Left forelimb (tissue), 1 donor: ENCODE measurements around the gene IRF2BP2.
A peak's percentile ranks its signal among the peaks of the same experiment; 100 is the strongest.
"Not testable (repeated sequence)": the region's sequence is repeated elsewhere in the genome, so short reads cannot be mapped to it uniquely, and the experiment has no call there.

ENCODE experiments used
- DNase-seq: peaks from one replicate; pipeline ENCODE4 v3.0.0-alpha.2; 2018; ENCODE audit warnings: low spot score

IRF2BP2 gene

DNA sequence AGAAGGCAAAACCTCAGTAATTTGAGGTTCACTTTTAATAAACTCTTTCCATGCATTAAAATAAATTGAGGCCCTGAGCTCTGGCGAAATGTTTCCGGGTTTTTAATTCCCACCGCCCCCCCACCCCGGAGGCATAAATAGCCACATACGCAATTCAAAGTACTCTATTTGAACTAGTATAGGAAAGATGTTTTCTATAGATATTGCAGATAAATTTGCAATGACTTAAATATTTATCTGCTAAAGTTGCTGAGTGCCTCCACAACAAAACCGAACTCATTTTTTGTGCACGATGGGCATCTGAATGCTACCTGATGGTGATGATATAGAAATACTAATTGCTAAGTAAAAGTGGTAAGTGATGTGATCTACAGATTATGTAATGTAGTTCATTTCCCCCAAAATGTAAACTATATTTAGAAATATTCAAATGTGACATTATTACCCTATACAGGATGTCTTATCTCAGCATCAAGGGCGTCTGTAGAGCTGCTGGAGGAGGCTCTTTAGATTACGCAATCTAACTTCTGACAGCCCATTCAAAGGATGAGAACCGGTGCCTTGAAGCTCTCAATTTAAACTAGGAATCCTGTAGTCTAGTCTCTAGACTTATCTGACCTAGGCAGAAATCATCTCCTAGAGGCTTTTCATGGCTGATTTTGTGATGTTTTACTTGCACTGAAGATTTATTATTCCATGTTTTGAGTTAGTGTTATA is 8.5 kb downstream of the IRF2BP2 start:
- no peak for DNase-seq

DNA sequence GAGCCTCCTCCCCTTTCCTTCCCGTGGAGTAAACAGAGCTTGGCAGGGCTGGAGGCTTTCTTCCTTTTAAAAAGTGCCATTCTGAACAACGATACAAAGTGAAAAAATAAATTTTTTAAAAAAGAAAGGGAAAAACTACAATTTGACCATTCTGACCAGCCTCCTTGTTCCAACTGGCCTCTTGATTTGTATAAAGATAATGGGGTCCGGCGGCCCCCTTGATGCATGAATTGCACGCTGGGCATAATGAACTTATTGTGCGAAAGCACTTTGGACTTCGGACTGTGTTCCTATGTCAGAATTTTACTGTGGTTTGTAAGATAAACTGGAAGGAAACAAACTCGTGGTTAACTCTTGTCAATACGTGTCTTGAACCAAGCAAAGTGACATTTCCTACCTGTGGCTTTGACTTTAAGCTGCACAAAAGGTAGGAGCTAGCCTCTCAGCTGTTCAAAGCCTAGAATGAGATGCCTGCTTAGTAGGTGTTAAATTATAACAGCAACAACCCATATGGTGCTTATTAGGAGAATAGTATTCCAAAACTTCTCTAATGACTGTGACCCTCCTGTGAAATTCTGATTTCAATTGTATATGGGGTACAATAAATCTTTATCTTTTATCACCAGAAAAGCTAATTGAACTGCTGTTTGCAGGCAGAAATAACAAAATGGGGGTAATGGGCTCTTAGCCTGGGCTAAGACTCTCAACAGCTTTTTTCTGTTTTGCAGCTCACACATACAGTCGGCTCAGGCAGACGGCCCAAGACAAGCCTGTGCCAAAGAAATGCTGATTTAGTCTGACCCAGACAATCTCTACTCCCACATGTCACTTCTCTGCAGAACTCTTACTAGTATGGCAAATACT is 9.3 kb downstream of the IRF2BP2 start:
- no peak for DNase-seq

DNA sequence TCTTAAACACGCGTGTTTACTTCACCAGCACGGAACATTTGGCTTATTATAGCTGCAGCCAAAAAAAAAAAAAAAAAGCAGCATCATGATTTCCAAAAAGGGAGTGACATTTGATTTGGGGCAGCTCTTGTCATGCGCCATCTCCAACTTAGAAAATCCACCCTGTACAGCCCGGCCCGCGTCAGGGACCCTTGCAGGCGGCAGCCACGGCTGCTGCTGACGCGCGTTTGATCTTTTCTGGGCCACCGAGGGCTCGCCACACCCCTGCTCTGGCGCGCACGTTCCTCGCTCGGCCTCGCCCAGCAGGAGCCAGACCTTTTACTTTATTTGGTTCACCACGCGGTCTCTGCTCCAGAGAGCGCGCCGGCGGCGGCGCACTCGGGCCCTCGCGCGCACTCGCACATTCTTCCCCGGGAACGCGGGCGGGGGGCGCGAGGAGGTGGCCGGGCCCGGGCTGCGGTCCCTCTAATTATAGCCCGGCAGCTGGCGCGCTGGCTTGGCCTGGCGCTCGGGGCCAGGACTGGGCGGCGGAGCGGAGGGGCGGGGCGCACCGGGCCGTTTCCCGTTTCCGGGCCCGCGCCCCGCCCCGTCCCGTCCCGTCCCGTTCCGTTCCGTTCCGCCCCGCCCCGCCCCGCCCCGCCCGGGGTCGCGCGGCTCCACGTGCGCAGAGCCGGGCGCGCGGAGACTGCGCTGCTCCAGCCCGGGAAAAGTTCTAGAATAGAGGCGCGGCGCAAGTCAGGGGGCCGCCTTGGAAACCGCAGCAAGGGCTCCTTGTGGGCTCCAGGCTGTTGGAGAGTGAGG is 10.2 kb downstream of the IRF2BP2 start:
- peak; percentile 90 for DNase-seq

DNA sequence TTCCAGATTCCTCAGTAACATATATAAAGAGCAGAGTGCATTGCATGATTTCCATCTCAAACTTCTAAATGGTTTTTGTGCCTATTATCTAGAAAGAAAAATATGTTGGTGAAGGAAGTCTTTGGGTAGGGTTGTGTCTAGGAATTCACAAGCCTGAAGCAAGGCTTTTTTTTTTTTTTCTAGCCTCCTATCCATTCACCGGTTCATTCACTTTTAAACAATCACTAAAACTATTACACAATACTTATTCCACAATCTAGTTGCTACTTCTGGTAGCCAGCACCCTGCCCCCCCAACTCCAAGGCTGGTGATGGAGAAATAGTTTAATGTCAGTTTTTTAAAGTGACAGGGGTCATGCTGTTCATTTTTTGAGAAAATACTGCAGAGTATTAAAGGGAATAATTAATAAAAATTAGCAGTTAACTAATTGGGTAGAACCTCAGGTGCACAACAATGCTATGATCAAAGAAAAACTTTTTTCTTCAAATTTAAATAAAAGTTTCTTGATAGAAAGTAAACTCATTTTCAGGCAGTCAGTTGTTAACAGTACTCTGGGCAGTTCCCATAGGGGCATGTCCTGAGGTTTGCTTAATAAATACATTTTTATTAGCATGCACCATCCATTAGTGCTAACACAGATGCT is 10.9 kb downstream of the IRF2BP2 start:
- DNase-seq = no peak

DNA sequence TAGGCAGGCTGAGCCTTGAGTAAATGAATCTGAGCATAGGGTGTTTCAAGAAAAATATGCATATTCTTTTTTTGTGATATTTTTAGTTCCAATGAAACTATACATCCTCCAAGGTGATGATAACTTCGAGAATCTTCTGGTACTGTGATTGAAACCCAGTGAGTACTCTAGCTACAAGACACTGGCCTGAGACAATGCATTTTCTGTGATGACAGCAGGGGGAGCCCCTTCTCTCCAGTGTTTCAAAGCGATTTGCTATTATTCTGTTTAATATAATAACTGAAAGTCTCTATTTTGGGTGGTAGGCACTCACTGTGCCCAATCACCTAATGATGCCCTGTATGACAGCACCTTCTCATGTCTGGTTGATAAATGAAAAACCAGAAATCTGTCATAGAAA is 12.1 kb downstream of the IRF2BP2 start:
- no peak for DNase-seq

DNA sequence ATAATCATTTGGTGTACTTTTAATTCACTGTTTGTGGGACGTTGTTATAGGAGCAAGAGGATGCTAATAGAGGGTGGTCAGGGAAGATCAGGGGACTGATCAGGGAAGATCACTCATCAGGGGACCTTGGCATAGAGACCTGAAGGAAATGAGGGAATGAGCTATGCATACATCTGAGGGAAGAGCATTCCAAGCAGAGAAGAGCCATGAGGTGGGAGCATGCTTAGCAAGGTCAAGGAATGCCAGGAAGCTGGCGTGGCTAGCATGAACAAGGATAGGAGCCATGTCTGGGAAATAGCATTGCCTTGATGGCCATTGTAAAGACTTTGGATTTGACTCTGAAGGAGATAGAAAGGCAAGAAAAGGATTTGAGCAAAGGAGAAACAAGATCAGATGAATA is 14.1 kb downstream of the IRF2BP2 start:
- DNase-seq = no peak

DNA sequence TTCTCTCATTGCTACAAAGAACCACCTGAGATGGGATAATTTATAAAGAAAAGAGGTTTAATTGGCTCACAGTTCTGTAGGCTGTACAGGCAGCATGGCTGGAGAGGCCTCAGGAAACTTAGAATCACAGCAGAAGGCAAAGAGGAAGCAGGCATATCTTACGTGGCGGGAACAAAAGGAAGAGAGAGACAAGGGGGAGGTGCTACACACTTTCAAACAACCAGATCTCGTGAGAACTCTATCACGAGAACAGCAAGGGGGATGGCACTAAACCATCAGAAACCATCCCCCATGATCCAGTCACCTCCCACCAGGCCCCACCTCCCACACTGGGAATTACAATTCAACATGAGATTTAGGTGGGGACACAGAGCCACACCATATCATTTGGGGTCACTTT is 15.4 kb downstream of the IRF2BP2 start:
- DNase-seq = not testable (repeated sequence)

DNA sequence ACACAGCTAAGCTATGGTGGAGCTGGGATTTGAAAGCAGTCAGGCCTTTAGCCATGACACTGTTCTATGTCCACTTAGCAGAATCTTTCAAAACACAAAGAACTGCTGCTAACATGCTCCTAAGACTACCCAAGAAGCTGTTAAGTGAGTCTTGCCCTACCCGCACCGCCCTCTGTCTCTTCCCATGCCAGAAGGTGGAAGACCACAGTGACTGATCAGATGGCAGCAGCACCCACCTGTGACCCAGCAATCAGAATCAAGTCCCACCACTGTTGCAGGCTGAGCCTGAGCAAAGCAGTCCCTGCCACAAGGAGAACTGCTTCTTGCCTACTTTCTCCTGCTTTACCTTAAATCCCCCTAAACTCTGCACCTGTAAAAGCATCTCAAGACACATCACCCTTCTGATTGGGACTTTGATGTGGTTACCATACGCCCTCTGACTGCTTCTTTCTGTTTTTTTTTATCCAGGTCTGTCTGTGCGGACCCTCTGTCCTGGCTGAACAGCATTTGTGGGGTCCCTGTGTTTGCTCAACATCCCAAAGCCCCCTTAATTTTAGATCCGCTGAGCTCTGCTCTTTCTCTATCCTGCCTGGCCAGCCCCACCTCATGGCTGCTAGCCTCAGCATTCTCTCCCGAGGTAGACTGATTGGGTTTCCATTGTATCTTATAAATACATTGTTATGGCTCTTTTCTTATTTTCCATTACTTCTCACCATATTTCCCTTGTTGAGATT is 16.0 kb downstream of the IRF2BP2 start:
- no peak for DNase-seq

DNA sequence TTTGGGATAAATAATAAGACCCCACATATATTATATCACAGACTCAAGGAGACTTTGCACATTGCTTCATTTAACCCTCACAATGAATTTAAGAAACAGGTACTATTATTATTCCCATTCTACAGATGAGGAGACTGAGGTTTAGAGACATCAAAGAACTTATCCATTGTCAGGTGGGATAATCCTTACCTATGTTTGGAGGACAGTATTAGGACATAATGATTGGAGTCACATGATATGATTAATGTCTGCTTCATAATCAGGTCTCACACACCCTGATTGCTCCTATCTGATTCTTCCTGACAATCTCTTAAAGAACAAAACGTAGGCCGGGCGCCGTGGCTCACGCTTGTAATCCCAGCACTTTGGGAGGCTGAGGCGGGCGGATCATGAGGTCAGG is 16.9 kb downstream of the IRF2BP2 start:
- DNase-seq = no peak

DNA sequence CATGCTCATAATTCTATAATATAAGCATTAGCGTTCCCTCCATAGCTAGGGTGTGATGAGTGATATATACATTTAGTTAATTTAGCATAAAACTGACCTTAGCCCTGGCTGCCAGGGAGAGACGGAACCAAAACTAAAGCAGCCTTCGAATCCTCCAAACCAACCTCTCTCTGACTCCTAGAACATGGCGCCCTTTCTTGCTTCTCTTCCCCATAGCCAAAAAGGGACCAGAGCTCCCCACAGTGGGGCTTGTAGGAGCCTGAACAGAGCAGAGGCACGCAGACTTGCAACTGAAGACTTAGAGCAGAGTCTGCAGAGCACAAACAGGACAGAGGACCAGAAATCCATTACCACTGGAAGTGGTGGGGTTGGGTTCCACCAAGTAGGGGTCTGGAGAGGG is 17.7 kb downstream of the IRF2BP2 start:
- DNase-seq = no peak

DNA sequence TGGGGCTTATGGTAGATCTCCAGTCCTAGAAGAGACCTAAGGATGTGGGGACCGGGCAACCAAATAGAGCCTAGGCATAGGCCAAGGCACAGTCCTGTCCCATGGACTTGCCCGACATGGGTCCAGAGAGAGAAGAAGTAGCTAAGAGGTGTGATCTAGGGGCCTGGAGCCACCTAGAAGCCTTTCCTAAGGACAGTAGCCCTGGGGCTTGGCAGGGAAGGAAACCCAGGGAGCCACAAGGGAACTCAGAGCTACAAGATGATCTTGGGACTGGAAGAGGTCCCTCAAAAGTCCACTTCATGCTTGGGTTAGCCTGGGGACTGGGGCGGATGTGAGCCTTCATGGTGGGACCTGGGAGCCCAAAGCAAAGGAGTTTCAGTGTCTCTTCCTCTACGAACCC is 18.8 kb downstream of the IRF2BP2 start:
- no peak for DNase-seq

DNA sequence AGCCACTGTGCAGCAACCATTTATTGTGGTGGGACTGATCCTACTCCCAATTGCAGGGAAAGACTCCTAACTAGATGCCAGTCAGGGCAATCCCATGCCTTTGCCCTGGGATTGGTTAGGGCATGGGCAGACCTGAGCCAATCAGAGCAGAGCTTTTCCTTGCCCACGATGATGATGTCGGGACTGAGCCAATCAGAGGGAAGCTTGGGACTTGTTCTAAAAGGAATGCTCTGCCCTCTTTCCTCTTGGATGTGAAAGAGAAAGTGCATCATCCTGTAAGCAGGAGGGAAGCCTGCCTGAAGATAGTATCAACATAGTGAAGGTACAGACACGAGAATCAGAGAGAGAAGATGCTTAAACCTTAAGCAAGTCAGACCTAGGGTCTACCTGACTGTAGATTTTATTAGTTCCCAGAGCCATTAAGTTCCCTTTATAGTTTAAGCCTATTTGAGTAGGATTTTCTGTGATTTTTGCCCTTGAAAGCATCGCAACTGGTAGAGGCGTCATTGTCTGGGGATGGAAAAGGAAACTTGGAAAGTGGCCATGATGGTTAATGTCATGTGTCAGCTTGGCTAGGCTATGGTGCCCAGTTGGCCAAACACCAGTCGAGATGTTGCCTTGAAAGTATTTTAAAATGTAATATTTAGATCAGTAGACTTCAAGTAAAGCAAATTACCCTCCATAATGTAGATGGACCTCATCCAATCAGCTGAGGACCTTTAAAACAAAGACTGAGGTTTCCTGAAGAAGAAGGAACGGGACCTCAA is 19.9 kb downstream of the IRF2BP2 start:
- no peak for DNase-seq

DNA sequence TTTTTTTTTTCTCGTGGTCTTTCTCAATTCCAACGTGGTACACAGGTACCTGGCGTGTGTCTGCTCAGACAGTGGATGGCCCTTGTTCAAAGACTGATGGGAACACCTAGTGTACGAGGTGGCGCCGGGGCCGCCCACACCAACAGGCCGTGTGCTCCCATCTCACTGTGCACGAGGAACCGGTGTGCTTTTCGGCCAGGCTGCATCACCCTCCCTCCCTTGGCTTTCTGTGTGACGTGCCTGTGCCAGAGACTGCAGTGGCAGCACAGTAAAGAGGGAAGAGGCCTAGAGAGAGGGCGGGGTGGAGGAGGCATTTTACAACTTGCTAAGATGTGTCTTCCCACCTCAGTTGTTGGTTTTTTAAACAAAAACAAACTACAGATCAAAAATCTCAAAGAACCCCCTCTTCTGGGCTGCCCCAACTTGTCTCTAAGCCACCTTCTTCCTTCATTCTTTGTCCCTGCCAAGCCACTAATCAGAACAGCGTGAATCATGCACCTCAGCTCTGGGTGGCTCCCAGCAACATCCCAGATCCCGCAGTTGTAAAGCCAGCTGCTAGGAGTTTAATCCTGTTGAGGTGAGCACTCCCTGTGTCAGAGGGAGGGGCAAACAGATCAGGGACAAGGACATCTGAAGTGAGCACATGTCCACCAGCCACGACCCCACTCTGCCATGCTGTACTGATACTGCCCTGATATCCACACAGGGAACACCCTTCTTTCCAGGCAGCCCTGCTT is 20.7 kb downstream of the IRF2BP2 start:
- no peak for DNase-seq

DNA sequence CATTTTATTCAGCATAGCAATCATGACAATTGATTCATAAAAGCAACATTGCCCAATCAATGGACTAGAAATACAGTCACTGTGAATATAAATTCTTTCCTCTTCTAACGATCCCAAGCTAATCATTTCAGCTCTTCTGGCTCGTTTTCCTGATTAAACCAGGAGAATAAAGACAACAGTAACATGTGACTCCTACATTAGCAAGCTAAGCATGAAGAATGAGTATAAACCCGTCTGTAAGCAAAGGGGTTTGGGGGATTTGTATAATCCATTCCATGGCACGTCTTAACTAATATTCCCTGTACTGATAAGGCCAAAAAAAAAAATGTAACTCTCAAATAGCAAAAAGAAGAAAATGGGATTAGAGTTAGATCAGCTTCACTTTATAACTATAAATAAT is 21.6 kb downstream of the IRF2BP2 start:
- no peak for DNase-seq

DNA sequence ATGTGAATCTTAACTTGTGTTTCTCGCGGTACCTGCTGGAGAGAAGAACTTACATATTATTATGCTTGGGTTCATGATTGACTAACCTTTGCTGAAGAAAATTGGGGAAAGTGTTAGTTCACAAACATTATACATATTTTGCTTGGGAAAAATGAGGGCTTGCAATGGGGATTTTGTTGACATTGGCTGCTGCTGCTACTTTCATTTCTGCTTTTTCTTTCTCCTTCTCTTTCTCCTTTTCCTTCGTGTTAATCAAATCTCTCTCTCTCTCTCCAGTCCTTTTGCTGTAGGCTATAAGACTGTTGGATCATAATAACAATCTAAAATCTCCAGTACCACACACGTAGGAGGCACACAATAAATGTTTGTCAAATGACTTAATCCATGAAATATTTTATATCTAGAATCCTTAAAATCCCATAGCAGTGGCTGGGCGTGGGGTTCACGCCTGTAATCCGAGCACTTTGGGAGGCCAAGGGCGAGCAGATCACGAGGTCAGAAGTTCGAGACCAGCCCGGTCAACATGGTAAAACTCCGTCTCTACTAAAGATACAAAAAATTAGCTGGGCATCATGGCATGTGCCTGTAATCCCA is 23.0 kb downstream of the IRF2BP2 start:
- DNase-seq = no peak

DNA sequence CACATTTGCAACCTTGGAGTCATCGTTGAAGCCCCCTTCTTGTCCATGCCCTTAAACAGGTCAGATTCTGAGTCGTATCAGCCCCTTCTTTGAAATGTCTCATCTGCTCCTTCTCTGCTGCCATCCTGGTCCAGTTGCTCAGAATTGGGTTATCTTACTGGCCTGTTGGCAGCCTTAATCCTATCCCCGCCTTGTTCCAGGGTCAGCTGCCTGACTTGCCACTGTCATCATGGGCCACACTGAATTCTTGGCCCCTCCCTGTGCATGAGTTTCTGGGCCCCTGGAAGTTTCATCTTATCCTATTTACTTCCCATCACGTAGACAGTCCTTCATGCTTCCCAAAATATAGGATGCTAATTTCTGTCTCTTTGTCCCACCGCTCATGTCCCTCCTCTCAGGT is 23.7 kb downstream of the IRF2BP2 start:
- DNase-seq = no peak

DNA sequence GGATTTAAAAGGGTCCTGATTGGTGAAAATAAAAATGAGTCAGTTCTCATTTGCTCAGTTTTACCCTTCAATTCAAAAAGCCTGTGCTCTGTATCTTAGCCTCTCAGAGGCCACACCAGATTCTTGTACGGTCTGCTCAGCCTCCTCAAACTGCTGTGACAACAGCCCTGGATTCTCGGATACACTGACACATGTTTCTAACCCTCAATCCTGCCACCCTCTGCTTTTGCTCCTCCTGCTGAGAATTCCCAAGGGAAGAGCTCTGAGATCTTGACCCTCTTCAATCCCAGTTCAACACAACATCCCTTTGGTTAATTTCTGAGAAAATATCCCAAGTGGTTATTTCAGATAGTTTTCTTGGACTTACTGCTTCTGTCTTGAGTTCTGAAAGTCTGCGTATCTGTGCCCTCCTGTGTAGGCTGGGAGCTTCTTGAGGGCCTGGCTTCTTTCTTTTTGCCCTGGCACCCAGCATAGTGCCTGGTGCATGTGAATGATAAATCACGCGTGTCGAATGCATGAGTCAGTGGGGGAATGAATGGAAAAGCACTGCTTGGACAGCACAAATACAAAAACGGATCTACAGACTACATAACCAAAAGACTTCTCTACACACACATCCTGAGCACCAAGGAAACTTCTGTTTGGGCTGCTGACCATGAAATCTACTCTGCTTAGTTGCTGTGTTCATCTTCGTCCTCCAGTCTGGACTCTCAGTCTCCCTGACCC is 24.5 kb downstream of the IRF2BP2 start:
- DNase-seq = no peak

DNA sequence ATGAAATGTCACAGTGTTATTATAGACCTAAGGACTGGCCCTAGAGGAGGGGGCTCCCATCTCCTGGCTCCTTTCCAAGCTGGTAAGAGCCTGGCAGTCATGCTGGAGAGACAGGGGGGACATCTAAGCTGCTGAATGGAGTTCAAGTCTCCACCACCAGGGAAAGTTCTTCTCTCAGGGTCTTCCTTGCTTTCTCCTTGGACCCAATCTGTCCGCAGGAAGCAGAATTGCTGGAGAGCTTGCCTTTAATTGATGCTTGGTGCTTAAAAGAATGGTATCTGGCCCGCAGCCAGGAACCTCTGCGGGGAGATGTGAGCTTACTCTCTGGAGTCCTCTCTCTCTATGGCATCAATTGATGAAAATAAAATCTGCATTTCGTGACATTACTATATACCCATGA is 25.1 kb downstream of the IRF2BP2 start:
- DNase-seq = no peak

DNA sequence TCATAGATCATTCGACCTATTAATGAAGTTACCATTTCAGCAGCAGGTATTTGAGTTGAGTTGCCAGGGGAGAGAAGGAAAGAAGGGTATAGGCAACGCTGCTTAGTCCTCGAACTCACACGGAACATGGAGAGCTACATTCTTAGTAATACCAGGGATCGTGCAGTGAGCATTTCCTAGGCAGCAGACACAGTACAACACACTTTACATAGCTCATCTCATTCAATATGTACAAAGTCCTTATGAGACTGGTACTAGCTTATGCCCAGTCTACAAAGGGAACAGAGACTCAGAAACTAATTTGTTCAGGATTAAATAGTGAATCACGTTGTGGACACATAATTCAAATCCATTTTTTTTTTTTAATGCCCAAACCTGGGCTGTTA is 25.6 kb downstream of the IRF2BP2 start:
- DNase-seq = no peak
